Myocyte (in vitro differentiated cells): ENCODE measurements around the gene CKB. TPM values are rescaled to one million over a fixed set of nuclear protein-coding genes. Genes with fewer than 3 reads are reported as not detected.
A peak's percentile ranks its signal among the peaks of the same experiment; 100 is the strongest.

Experiments
- DNase-seq: peaks from one replicate; pipeline ENCODE4 v3.0.0-alpha.2; 2012; ENCODE audit warnings: low read depth
- total RNA-seq: library from RNA; depleted of rRNA; stranded (reverse); fragments of >200 nt; gene quantifications from 2 replicates; pipeline ENCODE4 v1.2.3, GENCODE V29; 2014

The CKB gene
- total RNA-seq, 1 donor from 2014 or later = 1,659 TPM

DNA sequence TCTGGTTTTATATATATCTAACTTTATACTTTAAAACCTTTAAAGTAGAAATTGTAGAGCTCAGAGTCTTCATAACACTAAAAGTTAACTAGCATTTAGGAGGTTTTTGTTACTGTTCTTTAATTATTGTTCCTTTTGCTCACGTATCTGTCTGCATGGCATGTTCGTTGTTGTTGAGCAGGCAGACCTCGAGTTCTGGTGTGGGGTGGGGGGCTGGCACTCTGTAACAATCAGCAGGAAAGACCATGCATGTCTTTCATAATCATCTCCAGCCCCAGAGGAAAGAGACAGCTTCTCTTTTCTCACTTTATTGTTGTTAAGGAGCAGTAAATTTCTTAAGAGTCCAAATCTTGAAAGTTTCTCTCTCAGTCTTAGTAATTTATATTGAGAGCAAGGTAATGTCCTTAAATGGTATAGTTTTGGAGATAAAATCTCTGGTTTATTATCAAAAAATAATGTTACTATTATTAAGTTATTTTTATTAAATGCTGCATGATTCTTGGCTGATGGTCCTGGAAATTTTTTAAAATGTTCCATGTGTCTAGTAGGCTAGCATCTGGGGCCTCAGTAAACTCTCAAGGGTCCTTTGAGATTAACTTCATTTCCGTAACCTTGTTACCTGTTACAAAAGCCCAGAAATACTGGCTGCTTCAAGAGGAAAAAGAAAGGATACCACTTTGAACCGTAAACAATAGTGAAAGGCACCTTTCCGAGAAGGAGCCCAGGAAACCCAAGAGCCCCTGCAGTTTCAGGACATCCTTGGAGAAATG, 30.3 kb downstream of the CKB start:
- no peak for DNase-seq

DNA sequence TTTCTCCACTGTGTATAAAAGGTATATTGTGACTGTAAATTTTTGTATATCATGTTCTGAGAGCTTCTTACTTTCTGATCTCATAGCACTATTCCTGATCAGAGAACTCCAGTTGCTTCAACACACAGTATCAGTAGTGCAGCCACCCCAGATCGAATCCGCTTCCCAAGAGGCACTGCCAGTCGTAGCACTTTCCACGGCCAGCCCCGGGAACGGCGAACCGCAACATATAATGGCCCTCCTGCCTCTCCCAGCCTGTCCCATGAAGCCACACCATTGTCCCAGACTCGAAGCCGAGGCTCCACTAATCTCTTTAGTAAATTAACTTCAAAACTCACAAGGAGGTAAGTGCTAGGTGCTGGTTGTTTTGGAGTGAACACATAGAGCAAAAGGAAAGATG, 30.9 kb downstream of the CKB start:
- no peak for DNase-seq

- no peak for DNase-seq
Measured at GRCh38 chr14:103489621-103490020, 33.0 kb downstream of the CKB start.

GRCh38 chr14:103488960-103489359, 33.7 kb downstream of the CKB start:
- peak; percentile 78 for DNase-seq

GRCh38 chr14:103488071-103488470, 34.6 kb downstream of the CKB start:
- DNase-seq = peak; percentile 87

DNA sequence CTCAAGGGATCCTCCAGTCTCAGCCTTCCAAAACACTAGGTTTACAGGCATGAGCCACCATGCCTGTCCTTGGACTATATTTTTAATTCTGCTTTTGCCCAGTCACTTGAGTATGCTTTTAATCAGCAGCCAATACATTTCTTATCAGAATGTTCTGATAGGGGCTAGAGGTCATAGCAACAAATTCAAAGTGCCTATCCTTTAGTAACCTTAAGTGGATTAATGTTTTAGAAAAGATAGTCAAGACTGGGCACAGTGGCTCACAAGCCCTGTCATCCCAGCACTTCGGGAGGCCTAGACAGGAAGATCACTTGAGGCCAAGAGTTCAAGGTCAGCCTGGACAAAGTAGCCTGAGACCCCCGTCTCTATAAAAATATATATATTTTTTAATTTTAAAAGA, 37.1 kb downstream of the CKB start:
- DNase-seq = no peak

- DNase-seq = peak; percentile 52
Measured at GRCh38 chr14:103483600-103483999, 39.0 kb downstream of the CKB start.

- DNase-seq = no peak
Measured at GRCh38 chr14:103480595-103480994, 42.0 kb downstream of the CKB start.

DNA sequence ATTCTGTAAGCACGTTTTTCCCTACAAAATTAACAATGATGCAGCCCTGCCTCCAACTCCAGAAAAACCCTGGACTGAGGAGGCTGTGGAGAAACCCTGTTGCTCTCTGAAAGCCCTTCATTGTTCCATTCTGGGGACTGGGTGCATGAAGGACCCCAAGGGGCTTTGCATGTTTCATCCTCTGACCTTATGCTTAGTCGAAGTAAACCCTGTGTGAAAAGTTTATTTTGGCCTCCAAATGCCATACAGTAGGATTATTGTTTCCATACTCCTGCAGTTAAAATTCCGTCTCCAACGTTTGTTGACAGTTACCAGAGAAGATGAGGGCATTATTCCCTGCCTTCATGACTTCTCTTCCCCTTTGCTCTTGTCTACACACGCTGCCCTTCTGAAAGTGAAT, 46.0 kb downstream of the CKB start:
- no peak for DNase-seq

DNA sequence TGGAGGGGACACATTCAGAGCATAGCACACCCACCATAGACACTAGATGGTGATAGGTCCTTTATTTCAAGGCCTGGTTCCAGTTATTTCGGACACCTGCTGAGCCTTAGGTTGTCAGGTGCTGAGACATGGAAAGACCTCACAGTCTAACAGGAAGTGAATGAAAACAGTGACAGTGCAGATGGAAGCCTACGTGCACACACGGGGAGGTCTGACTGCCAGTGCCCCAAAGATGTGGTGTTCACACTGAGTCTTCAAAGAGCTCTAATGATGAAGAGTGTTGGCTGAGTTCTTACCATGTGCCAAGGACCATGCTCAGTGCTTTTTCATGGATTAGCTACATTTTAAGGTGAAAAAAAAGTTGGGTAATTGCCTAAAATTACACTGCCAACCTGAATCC, 46.6 kb downstream of the CKB start:
- no peak for DNase-seq

DNA sequence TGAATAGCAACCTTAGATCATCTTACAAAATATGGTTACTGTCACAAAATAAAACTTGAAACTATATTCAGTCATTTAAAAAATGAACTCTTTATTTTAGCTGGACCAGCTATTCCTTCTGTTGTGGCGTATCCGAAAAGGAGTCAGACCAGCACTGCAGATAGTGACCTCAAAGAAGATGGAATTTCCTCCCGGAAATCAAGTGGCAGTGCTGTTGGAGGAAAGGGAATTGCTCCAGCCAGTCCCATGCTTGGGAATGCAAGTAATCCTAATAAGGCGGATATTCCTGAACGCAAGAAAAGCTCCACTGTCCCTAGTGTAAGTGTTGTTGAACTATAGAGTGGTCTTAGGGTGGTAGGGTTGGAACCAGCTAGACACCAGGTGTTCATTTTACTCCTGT, 47.7 kb downstream of the CKB start:
- no peak for DNase-seq

DNA sequence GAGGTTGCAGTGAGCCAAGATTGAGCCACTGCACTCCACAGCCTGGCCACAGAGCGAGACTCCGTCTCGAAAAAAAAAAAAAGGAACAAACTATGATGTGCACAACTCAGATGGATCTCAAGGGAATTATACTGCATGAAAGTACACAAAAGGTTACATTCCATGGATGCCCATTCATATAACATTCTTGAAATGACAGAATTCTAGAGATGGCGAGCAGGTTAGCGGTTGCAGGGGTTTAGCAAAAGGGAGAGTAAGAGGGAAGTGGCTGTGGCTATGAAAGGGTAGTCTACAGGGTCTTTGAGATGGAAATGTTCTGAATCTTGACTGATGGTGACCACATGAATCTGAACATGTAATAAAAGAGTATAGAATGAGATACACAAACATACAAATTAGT, 49.7 kb downstream of the CKB start:
- DNase-seq = no peak

Other genes starting within 250 kb of the CKB start
- 149 and 176 TPM in 2 replicates for gene EIF5, start 188.6 kb downstream of the CKB start, total RNA-seq
- 82.0 and 87.4 TPM in 2 replicates for gene MARK3, start 137.4 kb downstream of the CKB start, total RNA-seq
- 14.4 and 18.5 TPM in 2 replicates for gene TRMT61A, start 6.4 kb upstream of the CKB start, total RNA-seq
- gene BAG5, start 39.8 kb upstream of the CKB start, total RNA-seq = 31.1 and 31.2 TPM in 2 replicates
- gene COA8, start 40.1 kb upstream of the CKB start, total RNA-seq = 66.5 and 69.4 TPM in 2 replicates
- gene KLC1, start 106.4 kb upstream of the CKB start, total RNA-seq = 669 and 703 TPM in 2 replicates
- gene XRCC3, start 192.6 kb upstream of the CKB start, total RNA-seq = 5.5 and 7.0 TPM in 2 replicates
- 48.2 and 50.1 TPM in 2 replicates for gene ZFYVE21, start 193.0 kb upstream of the CKB start, total RNA-seq